ENCODE data around the gene TOX3. TPM values are rescaled to one million over a fixed set of nuclear protein-coding genes. Genes with fewer than 3 reads are reported as not detected.

TOX3 gene
- total RNA-seq, 1 experiment from 2014 or later, result 20.2 TPM

- WGBS (ENCODE audit: extremely low coverage, insufficient read length, low lambda C conversion rate), result no CpG with 5 or more reads among the region's 6 CpGs
- Histone ChIP-seq H3K18ac (ENCODE audit: insufficient read length, low read depth, low read length) (no peak overlapping the region), H3K9ac (ENCODE audit: extremely low read depth, insufficient read length, low read length) (no peak overlapping the region), H3K9me3 (ENCODE audit: control insufficient read depth, low read depth, low read length) (no peaks in the 10 kb centered on the region), H3K23ac (ENCODE audit: insufficient read length, low read depth, low read length) (no peak overlapping the region), H3K4me2 (ENCODE audit: insufficient read depth, insufficient read length, low read length) (no peak overlapping the region), H2AFZ (ENCODE audit: low read length) (no peak overlapping the region), H2BK20ac (ENCODE audit: low read depth, low read length, poor library complexity, severe bottlenecking) (no peak overlapping the region), H2BK15ac (ENCODE audit: low read depth, low read length) (no peak overlapping the region), H2BK5ac (ENCODE audit: insufficient read length, low read length) (no peak overlapping the region), H3K27me3 (ENCODE audit: insufficient read depth, low read length) (no peaks in the 10 kb centered on the region), H3K27ac (ENCODE audit: insufficient read length, low read depth, low read length) (no peak overlapping the region), H4K5ac (ENCODE audit: insufficient read length, low read depth, low read length) (no peak overlapping the region), H2AK5ac (ENCODE audit: insufficient read length, low read length) (no peak overlapping the region), H4K8ac (replicated peaks; ENCODE audit: insufficient read length, low read depth, low read length) (no peak overlapping the region), H3K4ac (ENCODE audit: low read depth, low read length) (no peak overlapping the region), H3K4me1 (ENCODE audit: insufficient read depth, low read length) (no peaks in the 10 kb centered on the region), H2BK12ac (ENCODE audit: insufficient read length, low read depth, low read length) (no peak overlapping the region), H3K56ac (ENCODE audit: insufficient read length, low read depth, low read length) (no peak overlapping the region), H3K79me2 (ENCODE audit: insufficient read depth, low read length) (peaks cover 2% of the 10 kb centered on the region; the same call in 1 of the 2 replicates), H4K91ac (ENCODE audit: insufficient read length, low read depth, low read length) (no peak overlapping the region), H2BK120ac (ENCODE audit: low read depth, low read length, poor library complexity, severe bottlenecking) (no peak overlapping the region), H3K79me1 (ENCODE audit: insufficient read depth, low read depth, low read length, poor library complexity, severe bottlenecking) (no peaks in the 10 kb centered on the region), H4K20me1 (ENCODE audit: control insufficient read depth, insufficient read depth, insufficient read length) (no peaks in the 10 kb centered on the region), H3T11ph (ENCODE audit: low read length) (no peak overlapping the region), H3K23me2 (ENCODE audit: insufficient read length, low read depth, low read length, poor library complexity, severe bottlenecking) (no peaks in the 10 kb centered on the region), H3K14ac (ENCODE audit: insufficient read depth, low read length) (no peak overlapping the region)
- DNase-seq, result no peak
- no peaks in the 10 kb centered on the region for H3K27me3 Mint-ChIP-seq (ENCODE audit: low read depth)
- no peaks in the 10 kb centered on the region for H3K9me3 Mint-ChIP-seq
- H3K36me3 Mint-ChIP-seq (ENCODE audit: insufficient read depth in 1 of 3, low read depth in 3 of 3), result peaks cover 8 to 23% (median 16%) of the 10 kb centered on the region in 3 experiments; a peak in 6 of 7 replicates
- H3K4me1 Mint-ChIP-seq, result peaks cover 8 to 19% of the 10 kb centered on the region in 2 experiments; a peak in 3 of 4 replicates
- no peak overlapping the region for H3K4me3 Mint-ChIP-seq
- TF ChIP-seq, protein P1, sequence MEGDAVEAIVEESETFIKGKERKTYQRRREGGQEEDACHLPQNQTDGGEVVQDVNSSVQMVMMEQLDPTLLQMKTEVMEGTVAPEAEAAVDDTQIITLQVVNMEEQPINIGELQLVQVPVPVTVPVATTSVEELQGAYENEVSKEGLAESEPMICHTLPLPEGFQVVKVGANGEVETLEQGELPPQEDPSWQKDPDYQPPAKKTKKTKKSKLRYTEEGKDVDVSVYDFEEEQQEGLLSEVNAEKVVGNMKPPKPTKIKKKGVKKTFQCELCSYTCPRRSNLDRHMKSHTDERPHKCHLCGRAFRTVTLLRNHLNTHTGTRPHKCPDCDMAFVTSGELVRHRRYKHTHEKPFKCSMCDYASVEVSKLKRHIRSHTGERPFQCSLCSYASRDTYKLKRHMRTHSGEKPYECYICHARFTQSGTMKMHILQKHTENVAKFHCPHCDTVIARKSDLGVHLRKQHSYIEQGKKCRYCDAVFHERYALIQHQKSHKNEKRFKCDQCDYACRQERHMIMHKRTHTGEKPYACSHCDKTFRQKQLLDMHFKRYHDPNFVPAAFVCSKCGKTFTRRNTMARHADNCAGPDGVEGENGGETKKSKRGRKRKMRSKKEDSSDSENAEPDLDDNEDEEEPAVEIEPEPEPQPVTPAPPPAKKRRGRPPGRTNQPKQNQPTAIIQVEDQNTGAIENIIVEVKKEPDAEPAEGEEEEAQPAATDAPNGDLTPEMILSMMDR (conservative IDR thresholded peaks at IDR 0.05), result no peak
- H3K27ac Mint-ChIP-seq, result no peak overlapping the region
Observed at GRCh38 chr16:52489894-52490293, 57.0 kb downstream of the TOX3 start.

Data from H9 (cell line).